Activated T-helper 1 cell treated with anti-CD3 and anti-CD28 coated beads, Interleukin-2, amount 50 U/mL, for 16 hours (primary cell): ENCODE results near the gene BHLHE40.
A peak's percentile ranks its signal among the peaks of the same experiment; 100 is the strongest.

Experiments
- DNase-seq, 2 donors: peaks; one replicate each; pipeline ENCODE4 v3.0.0-alpha.2; 2020; ENCODE audit warnings: low read depth in 1 of 2, low spot score in 1 of 2

BHLHE40 gene

DNA sequence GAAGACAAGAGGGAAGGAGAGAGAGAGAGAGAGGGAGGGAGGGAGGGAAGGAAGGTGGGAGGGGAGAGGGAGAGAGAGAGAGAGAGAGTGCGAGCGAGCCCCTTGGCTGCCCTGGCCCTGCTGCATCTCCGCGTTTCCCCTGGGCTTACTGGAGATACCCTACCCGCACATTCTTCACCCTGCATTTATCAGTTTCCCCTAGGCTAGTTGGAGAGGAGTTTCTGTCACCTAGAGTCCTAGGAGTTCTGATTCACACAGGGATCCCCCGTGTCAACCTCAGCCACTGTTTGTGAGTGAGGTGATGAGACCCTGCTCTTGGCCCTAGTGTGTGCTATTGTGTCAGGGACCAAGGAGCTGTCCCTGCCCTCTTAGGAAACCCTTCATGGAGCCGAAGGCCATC, 18.7 kb downstream of the BHLHE40 start:
- DNase-seq: no peak

DNA sequence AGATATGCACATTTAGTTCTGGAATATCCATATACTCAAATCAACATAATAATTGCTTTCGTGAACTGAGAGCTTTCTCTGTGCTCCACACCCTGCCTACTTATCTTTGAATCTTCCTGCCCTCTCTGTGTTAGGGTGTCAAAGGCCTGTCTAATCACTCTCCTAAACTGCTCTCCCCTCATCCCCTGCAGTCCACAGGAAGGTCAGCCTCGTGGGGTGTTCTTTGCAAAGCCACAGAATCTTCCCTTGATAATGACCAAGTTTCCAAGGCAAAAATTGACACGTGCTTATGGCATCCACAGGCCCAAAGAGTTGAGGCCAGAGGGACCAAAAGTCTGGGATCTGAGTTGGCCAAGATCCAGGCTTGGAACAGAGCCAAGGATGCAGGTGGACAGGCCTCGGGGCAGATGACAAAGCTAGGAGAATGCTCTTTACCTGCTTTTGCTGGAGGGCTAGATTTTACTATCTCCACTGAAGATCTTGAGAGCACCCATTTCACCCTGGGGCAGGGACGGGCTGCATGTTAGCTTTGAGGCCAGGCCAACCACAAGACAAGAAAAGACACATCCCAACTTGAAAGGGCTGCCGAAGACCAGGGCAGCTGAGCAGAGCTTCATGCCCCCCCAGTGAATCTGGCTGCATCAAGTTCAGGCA, 20.4 kb downstream of the BHLHE40 start:
- no peak for DNase-seq

DNA sequence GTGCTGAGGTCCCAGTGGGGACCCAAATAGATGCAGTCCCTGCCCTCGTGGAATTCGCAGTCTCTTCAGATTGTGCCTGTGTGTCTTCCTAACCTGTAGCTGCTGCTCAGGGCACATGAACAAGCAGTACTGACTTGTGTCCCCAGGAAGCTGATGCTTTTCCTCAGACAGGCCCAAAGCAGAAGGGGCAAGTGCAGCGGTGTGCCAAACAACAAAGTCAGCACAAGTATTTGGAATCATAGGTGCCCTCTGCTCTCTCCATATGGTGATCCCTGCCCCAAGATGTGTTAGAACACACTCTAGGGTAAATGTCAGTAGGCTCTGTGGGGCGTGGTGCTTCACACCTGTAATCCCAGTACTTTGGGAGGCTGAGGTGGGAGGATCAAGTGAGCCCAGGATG, 21.9 kb downstream of the BHLHE40 start:
- no peak for DNase-seq

DNA sequence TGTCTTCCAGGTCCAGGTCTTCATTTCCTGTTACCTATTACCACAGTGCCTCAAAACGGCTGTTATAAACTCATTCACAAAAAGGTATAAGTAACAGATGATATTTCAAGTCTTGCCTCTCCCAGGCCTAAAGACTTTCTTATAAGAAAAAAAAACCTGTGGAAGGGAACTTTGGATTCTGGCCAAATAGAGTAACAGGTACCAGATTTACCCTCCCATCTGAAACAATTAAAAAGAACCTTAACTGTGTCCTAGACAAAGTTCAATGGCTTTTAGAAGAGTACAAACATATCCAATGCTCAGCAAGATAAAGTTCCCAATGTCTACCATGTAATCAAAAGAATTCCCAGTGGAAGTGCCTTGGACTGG, 22.6 kb downstream of the BHLHE40 start:
- DNase-seq: no peak

DNA sequence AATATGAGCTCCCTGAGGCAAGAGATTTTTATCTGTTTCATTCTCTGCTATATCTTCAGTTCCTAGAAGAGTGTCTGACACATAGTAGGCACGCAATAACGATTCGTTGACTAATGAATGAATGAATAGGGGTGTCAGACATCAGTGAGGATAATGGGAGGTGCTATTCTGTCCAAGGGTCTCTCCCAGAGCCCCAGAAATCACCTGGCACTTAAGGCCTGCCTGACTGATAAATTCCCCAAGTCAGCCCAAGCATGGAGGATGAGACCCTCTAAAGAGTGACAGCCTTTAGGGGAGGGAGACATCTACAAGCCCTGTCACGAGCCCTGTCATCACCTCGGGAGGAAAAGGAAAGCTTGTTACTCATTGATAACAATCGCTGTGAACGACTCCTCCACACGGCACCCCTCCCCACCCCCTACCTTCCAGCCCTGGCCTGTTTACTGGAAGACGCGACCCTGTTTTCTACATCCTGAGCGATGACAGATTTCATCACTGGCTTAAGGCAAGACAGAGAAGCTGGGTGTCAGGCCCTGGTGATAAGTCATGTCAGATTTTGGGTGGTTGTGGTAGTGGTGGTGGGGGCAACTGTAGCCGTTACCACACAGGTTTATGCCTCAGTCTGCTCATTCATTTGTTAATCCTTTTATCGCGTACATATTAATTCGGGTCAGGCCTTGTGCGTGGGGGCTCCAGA, 23.1 kb downstream of the BHLHE40 start:
- peak in 1 of 2 donors; percentile 38 for DNase-seq

DNA sequence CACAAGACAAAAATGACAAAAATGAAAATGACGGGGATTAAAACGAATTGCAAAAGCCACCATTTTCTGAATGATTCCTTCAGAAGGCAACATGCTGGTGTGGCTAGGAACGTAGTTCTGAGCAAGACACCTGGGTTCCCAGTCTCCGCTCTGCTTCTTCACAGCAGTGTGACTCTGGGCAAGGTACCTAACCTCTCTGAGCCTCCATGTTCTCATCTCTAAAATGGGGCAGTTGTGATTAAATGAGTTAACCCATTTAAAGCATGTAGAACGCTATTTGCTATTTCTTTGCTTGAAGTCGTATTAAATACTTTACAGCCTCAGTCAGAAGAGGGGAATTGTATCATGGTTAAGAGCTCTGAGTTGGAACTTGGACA, 23.6 kb downstream of the BHLHE40 start:
- no peak for DNase-seq

DNA sequence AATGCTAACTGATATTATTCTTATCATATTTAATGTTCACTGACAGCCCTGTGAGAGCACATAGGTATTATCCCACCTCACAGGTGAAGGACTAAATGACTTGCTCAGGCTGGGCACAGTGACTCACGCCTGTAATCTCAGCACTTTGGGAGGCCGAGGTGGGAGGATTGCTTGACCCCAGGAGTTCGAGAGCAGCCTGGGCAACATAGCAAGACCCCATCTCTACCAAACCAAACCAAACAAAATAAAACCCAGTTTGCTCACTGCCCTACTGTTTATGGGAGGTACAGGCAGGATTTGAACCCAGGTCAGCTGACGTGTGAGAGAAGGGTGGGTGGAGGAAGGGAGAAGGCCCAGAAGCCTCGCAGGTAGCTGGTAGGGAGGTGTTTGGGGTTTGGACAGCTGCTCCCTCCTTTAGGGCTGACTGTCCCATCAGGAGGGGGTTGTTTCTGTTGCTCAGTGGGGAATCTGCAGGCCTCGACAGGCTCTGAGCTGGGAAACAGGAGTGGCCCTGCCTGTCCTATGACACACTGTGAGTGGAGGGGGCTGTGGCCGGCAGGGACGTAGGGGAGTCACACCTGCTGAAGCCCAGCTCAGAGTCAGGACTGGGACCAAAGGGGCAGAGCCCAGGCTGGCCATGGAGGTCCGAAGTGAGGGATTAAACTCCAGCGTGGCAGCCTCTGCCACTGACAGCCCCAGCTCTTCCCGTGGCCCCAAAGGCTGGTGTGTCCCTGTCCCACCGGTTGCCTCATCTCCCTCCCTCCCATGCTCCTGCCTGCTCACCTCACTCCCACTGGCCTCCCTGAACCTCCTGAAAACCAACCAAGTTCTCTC, 25.3 kb downstream of the BHLHE40 start:
- DNase-seq: no peak

DNA sequence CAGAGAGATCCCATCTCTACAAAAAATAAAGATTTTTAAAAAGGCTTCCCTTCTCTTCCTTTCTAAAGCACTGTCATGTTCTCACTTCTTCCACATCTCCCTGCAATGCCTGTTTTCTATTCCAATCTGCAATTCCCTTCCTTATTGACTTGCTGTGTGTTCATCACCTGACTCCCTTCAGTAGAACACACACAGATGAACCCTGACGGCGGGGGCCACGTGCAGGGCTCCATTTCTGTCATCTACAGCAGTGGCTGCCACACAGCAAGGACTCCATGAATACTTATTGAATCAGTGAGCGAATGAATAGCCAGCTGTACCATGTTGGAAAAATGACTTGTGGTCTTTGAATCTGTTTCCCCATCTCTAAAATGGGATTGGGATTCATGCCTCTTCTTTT, 26.1 kb downstream of the BHLHE40 start:
- DNase-seq: no peak

DNA sequence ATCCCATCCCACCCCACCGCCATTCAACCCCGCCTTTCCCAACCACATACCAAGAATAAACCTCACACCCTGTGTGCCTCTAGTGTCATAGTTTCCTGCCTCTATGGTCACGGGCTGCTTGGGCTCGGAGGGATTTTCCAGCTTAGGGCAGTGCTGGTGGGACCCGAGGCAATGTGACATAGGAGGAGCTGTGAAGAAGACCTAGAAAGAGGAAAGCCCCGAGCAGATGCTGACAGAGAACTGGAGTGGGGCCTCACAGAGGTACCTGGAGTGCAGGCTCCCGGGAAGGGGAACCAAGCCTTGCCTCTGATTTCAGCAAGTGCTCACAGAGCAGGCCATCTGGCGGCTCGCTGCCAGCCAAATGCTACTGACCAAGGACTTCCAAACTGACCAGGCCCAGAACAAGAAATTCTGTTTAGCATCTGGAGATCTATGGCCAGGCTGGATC, 27.5 kb downstream of the BHLHE40 start:
- DNase-seq: peak; percentile 33 to 56

DNA sequence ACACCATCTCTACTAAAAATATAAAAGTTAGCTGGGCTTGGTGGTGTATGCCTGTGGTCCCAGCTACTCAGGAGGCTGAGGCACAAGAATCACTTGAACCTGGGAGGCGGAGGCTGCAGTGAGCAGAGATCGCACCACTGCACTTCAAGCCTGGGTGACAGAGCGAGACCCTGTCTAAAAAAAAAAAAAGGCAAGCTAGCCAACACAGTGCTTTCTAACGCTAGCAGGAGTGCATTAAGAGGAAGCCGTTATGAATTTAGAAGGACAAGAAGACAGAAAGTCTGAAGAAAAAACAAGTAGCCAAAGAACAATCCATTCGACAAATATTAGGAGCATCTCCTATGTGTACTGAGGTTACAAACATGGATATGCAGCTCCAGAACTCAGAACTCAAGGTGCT, 28.6 kb downstream of the BHLHE40 start:
- no peak for DNase-seq

DNA sequence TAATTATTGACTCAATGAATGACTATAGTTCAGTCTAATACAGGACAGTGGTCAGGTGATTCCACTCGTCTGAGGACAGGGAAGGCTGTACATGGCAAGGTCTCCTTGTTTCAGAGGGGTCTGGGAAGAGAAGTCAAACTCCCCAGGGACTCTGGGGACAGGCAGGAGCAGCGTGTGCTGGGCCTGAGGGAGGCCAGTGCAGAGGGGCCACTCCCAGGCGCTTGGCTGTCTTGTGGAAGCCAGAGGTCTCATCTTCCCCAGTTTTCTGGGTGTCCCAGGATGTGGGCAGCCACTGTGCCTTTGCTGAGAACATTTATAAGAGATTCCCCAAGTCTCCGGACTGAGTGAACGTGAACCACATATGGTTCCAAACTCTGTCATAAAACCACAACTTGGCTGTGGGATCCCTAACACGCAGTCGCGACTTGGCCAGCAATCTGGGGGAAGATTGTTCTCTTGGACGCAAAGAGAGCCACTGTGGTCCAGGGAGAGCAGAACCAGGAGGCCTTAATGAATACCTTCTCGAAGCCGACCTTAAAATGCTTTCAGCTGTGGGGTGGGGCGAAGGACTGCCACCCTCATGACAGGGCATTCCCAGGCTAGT, 30.4 kb downstream of the BHLHE40 start:
- no peak for DNase-seq

DNA sequence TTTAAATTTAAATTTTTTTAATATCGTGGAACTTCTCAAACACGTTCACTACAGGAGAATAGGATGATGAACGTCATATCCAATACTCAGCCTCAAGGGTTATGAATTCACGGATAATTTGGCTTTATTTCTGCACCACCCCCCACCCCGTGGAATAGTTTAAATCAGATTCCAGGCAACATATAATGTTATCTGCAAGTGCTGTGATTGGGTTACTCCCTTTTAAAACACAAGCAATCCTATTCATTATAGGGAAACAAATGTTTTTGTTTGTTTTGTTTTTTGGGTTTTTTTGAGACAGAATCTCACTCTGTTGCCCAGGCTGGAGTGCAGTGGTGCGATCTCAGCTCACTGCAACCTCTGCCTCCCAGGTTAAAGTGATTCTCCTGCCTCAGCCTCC, 30.9 kb downstream of the BHLHE40 start:
- DNase-seq: no peak

DNA sequence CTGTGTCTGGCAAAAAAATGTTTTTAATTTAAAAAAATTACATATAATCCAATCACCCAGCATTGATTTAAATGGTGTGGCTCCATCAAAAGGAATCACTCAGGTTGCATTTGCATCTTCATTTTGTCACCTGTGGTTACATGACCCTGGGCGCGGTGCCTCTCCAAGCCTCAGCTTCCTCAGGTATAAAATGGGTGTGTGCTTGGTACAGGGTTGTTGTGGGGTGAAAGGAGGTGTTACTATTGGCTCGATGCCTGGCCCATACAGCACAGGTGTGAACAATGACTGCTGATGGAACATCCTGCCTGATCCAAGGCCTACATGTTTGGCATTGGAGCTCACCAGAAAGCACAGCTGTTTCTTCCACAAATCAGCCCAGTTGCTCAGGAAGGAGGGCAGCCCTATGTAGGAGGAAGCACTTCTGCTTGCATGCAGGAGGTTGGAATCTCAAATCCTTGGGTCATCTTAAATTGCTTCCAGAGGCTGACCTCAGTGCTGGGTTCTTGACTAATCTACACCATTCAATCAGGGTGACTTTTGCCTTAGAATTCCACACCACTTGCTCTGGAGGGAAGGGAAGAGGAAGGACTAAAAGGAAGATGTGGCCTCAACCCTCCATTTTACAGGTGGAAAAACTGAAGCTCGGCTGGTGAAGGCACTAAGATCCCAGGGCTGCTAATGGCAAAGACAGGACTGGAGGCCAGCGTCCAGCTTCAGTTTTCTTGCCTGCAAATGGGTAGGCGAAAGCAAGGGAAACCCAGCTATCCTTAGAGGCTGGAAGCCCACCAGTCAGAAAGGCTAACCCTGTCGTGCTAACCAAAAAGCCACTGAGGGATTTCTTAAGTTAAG, 31.7 kb downstream of the BHLHE40 start:
- no peak for DNase-seq

DNA sequence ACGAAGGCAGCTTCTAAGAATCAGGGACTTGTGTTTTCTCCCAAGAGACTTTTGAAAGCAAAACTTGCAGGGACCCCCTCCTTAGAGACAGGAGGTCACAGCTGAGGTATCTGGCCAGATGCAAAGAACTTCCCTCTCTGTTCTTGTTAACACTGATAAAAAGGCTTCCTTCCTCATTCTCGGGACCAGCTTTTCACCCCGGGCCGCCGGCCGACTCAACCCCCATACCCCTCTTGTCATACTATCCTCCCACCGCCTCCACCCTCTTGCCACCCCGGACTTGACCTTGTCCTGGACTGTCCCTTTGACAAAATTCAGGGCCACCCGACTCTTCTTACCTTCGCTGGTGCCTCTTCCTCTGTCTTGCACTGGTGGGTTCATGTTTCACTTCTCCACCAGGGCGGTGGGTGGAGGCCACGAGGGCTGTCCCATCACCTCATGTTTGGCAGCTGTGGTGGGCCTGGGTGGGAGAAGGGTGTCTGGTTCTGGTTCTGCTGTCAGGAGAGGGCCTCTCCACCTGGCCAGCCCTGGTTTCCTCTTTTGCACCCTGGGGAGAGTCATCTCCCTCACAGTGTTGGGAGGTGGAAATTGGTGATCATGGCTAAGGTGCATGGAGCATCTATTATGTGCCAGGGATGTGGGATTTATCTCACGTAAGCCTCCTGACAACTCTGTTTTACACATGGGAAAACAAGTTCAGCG, 32.5 kb downstream of the BHLHE40 start:
- DNase-seq: no peak

DNA sequence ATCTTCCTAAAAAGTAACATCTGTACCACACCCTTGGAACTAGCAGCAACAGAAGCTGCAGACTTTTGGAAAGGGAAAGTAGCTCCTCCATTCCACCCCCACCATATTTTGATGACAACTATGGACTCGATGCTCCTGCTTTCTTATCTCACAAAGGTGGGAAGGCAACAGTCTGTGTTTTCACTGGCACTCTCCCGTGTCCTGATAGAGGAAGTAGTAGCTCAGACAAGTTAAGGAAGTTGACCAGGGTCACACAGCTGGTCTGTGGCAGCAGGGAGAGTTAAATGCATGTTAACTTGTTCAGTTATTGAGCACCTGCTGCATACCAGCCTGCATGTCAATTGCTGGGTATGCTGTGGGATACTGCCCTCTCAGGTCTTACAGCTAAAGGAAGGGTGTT, 33.1 kb downstream of the BHLHE40 start:
- DNase-seq: no peak

DNA sequence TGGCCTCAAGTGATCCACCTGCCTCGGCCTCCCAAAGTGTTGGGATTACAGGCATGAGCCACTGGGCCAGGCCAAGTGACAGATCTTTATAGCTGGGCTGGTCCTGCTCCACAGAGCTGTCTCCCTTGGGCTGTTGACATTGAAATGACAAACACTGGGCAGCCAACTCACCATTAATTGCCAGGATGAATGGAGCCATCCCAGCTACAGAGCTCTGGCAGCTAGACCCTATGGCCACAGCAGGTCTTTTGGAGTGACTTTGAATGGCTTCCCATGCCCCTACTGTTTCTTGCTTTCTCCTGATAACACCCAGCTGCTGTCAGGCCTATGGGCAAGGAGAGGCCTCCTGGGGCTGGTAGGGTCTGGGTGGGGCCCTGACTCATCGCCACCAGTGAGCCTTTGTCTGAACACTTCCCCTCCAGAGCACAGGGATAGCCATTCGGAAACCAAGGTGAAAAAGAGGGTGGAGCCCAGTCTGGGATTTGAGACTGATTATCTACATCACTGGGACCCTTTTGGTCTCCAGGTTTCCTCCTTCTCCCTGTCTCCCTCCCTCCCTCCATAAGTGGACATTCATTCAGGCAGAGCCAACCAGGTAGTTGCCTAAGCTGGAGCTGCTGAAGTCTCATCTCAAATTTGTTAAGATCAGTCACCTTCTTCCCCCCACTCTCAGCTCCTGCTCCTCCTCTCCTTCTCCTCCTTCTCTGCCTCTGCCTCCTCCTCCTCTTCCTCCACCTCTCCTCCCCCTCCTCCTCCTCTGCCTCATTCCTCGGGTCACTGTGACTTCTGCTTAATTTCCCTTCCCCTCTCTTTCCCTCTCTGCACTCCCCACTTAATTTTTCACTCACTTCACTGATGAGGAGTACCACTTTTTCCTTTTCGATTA, 34.0 kb downstream of the BHLHE40 start:
- DNase-seq: no peak

DNA sequence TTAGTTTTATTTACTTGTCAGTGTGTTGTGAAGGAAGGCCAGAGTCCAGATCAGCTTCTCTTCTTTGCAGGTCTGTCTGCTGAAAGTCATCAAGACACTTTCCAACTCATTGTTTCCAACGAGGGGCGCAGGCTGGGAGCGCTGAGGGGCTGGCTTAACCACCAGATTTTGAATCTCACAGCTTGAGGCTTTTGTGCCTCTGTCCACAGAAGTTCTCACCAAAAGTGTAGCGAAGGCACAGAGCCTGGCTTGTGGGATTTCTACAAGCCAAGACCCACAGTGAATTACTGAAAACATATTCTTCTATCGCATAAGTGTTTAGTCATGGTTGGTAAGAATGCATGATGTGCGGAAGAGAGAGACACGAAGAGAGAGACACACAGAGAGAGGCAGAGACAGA, 35.2 kb downstream of the BHLHE40 start:
- DNase-seq: no peak

DNA sequence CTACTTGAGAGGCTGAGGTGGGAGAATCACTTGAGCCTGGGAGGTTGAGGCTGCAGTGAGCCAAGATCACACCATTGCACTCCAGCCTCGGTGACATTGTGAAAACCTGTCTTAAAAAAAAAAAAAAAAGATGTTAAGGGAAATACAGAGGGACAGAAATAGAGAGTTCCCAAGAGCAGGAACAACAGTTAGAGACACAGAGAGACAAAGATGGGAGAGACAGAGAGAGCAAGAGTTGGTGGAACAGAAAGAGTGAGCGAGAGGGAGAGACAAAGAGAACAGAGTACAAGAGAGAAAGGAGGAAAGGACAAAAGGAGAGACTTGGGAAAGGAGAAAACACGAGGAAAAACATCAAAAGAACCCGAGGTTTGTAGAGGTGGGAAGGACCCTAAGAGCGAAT, 35.8 kb downstream of the BHLHE40 start:
- DNase-seq: no peak
